GM12878 (cell line): ENCODE measurements around the gene PTPRJ.

ENCODE experiments used
- CBFB ChIP-seq: IDR thresholded peaks from 2 replicates; pipeline ENCODE4 v1.6.1; 2016; ENCODE audit warnings: antibody characterized with exemption, low read depth
- EGR1 ChIP-seq, 2 experiments: IDR thresholded peaks; 1 replicate in 1 of 2; 2 replicates in 1 of 2; pipeline ENCODE4 v1.6.1; 2011 to 2012; ENCODE audit warnings: low read depth in 2 of 2, low read length in 2 of 2, borderline replicate concordance in 1 of 2, mild to moderate bottlenecking in 1 of 2, moderate library complexity in 1 of 2
- ETV6 ChIP-seq, 2 experiments: fragments of 450-650 bp in 1 of 2; IDR thresholded peaks in 1 of 2; conservative IDR thresholded peaks in 1 of 2; 2 replicates each; pipeline ENCODE4 v1.6.1; 2014; ENCODE audit warnings: antibody characterized with exemption in 1 of 2, borderline replicate concordance in 1 of 2, low read depth in 1 of 2, mild to moderate bottlenecking in 1 of 2, moderate library complexity in 1 of 2
- FOXM1 ChIP-seq: IDR thresholded peaks from 2 replicates; pipeline ENCODE4 v1.6.1; 2012; ENCODE audit warnings: low read depth, mild to moderate bottlenecking, inconsistent platforms, low read length, moderate library complexity
- GABPA ChIP-seq: IDR thresholded peaks from 2 replicates; pipeline ENCODE4 v1.6.1; 2014; ENCODE audit warnings: antibody characterized with exemption, low read depth, mild to moderate bottlenecking, inconsistent platforms
- IRF3 ChIP-seq: fragments of 450-650 bp; IDR thresholded peaks from 2 replicates; pipeline ENCODE4 v1.6.1; 2014; ENCODE audit warnings: mild to moderate bottlenecking
- NR2C2 ChIP-seq: IDR thresholded peaks from 2 replicates; pipeline ENCODE4 v1.6.1; 2011; ENCODE audit warnings: borderline replicate concordance, low read depth; ENCODE audit not compliant: control insufficient read depth, insufficient read length
- PAX5 ChIP-seq: IDR thresholded peaks from 2 replicates; pipeline ENCODE4 v1.6.1; 2011; ENCODE audit warnings: low read depth, low read length, borderline replicate concordance
- POLR2A ChIP-seq: IDR thresholded peaks from 2 replicates; pipeline ENCODE4 v1.6.1; 2011; ENCODE audit warnings: low read depth, mild to moderate bottlenecking, low read length
- TCF12 ChIP-seq: IDR thresholded peaks from 2 replicates; pipeline ENCODE4 v1.6.1; 2011; ENCODE audit warnings: low read depth, mild to moderate bottlenecking, low read length
- ZNF24 ChIP-seq: fragments of 450-650 bp; IDR thresholded peaks from 2 replicates; pipeline ENCODE4 v1.6.1; 2017; ENCODE audit warnings: antibody characterized with exemption, mild to moderate bottlenecking
- ZNF274 ChIP-seq: IDR thresholded peaks from one replicate; pipeline ENCODE4 v1.8.0; 2011; ENCODE audit not compliant: insufficient read length, insufficient read depth

DNA sequence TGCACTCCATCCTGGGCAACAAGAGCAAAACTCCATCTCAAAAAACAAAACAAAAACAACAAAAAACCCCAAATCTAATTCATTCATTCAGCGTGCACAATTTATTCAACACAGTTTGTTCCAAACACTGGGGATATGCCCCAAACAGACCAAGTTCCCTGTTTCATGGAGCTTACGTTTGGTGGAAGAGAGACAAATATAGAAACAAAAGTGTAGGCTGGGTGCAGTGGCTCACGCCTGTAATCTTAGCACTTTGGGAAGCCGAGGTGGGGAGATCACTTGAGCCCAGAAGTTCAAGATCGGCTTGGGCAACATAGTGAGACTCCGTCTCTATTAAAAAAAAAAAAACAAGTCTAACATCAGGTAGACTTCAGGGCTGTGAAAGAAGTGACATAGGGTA lies 52.4 kb downstream of the PTPRJ start:
- TF ChIP-seq TCF12 (no peak), EGR1 (IDR thresholded peaks at IDR 0.05; ENCODE audit: borderline replicate concordance in 1 of 2, low read depth in 2 of 2, low read length in 2 of 2) (no peak), ZNF24 (no peak), ZNF274 (no peak), POLR2A (no peak), FOXM1 (no peak), PAX5 (no peak), GABPA (no peak), ETV6 (conservative IDR thresholded peaks at IDR 0.05 in 1 of 2, IDR thresholded peaks at IDR 0.05 in 1 of 2; ENCODE audit: borderline replicate concordance in 1 of 2, low read depth in 1 of 2) (no peak), IRF3 (no peak), NR2C2 (no peak), CBFB (no peak)
